Stimulated activated CD8-positive, alpha-beta memory T cell treated with anti-CD3 and anti-CD28 coated beads, Interleukin-15, amount 100 ng/mL, for 1 hour (primary cell): ENCODE data around the gene SURF2.
"Not testable (repeated sequence)": the region's sequence is repeated elsewhere in the genome, so short reads cannot be mapped to it uniquely, and the experiment has no call there.

Experiments used
- DNase-seq: peaks from one replicate; pipeline ENCODE4 v3.0.0-alpha.2; 2020; ENCODE audit warnings: low read depth

SURF2 gene

DNA sequence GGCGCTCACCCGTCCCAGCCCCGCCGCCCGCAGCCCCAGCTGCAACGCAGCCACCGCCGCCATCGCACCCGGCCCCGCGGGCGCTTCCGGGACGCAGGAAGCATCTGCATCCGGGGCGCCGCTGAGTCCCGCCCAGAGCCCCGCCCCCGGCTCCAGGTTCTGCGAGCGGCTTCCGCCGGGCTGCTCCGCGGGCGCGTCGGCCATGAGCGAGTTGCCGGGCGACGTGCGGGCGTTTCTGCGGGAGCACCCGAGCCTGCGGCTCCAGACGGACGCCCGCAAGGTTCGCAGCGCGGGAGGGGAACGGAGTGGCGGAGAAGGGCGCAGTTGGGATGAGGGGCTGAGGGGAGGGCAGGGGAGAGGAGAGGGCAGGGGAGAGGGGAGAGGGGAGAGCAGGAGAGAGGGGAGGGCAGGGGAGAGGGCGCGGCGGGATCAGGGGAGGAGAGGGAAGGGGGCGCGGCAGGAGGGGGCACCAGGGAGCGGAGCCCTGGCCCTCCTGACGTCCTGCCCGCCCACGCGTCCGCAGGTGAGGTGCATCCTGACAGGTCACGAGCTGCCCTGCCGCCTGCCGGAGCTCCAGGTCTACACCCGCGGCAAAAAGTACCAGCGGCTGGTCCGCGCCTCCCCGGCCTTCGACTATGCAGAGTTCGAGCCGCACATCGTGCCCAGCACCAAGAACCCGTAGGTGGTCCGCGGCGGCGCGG lies at the start of gene SURF2, which contains the start of gene SURF1:
TSS of gene SURF2 (plus strand) at position 160 of the 701 bp plus-strand sequence. CDS start at position 203, 43 bp downstream.
TSS of gene SURF1 (minus strand) at position 97 of the 701 bp plus-strand sequence. CDS start at position 63, 34 bp downstream.
- peak; percentile 75 for DNase-seq

DNA sequence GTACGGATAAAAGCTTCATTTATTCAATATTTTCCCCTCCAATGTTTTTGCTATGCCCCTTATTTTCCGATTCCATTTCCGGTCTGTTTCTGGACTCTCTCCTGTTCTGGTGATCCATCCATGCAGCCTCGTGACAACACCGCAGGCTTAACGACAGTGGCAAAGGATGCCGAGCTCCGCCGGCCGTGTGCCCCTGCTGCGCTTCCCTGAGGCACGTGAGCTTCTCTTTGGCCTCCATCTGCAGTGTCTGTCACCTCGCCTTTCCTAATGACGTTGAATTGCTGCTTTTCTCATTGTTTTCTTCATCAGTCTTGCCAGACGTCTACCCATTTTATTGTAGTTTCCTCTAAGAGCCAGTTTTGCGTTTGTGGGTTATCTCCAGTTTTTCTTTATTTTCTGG lies 49.0 kb upstream of the SURF2 start:
- DNase-seq = no peak

GRCh38 chr9:133309608-133310007 lies 46.7 kb upstream of the SURF2 start:
- no peak for DNase-seq

- no peak for DNase-seq
Observed at GRCh38 chr9:133315997-133316396, 40.4 kb upstream of the SURF2 start.

GRCh38 chr9:133317551-133317950 lies 38.8 kb upstream of the SURF2 start:
- DNase-seq = not testable (repeated sequence)

GRCh38 chr9:133320421-133320881 lies 35.9 kb upstream of the SURF2 start:
- DNase-seq = no peak

DNA sequence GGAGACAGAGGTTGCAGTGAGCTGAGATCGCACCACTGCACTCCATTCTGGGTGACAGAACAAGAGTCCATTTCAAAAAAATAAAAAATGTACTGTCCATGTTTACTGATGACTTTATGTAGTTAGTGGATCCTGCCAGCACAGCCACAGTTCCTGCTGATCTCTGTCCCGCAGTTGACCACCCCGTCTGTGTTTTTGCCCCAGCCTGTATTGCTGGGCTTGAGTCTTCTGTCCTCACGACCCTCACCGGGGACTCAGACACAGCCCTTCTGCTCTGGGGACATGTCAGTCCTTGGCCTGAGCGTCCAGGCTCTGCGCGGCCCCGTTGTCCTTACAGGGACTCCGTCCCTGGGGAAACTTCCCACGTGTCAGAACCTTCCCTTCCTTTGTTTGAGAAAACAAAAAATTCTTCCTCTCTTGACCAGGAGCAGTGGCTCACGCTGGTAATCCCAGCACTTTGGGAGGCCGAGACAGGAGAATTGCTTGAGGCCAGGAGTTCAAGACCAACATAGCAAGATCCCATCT lies 34.9 kb upstream of the SURF2 start:
- DNase-seq = no peak

GRCh38 chr9:133322701-133323100 lies 33.6 kb upstream of the SURF2 start:
- DNase-seq = no peak

- DNase-seq = no peak
Observed at GRCh38 chr9:133323211-133323610, 33.1 kb upstream of the SURF2 start.

DNA sequence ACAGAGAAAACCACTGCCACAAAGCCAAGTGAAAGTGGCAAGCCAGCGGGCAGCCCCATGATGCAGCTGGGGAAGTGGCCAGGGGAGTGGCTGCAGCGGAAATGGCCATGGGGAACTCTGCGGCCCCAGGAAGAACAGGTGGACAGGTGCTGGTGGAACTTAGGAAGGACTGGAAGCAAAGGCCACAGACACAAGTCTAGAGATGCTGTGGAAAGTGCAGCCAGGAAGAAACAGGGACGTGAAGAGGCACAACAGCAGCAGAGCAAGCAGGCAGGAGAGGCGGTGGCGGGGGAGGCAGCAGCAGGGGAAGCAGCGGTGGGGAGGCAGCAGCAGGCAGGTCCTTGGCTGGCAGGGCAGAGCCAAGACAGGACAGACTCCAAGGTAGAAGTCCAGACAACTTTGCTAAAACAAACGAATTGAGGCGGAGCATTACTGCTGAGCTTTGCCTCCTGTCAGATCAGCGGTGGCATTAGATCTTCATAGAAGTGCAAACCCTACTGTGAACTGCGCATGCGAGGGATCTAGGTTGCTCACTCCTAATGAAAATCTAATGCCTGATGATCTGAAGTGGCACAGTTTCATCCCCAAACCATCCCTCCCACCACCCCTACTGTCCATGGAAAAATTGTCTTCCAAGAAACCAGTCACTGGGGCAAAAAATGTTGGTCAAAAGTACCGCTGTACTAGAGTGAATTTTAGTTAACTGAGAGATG lies 32.2 kb upstream of the SURF2 start:
- no peak for DNase-seq

GRCh38 chr9:133327021-133327420 lies 29.3 kb upstream of the SURF2 start:
- not testable (repeated sequence) for DNase-seq

DNA sequence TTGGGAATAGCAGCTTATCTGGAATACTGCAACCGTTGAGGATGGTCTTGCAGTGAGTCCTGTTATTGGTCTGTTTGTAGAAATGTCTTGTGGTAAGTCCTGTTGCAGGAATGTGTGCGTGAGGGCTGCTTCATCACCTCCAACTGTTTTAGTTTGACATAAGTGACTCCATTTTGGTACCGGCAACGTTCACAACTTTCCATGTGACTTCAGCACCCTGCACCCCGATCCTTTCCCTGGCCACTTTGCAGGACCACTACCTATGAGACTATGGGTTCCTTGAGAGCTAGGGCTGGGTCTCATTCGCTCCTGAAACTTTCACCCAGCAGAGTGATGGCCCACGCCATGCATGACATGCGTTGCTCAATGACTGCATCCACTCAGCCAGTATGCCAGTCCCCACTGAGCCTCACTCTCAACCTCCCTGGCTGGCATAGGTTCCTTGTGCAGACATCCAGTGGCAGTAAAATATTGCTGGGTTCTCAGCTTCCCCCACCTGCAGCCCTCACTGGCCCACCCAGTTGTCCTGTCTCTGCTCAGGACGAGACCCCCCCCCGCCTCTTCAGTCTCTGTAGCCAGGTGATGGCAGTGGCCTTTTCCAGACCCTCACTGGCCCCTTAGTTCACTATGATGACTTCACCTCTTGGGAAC lies 28.4 kb upstream of the SURF2 start:
- DNase-seq = no peak

DNA sequence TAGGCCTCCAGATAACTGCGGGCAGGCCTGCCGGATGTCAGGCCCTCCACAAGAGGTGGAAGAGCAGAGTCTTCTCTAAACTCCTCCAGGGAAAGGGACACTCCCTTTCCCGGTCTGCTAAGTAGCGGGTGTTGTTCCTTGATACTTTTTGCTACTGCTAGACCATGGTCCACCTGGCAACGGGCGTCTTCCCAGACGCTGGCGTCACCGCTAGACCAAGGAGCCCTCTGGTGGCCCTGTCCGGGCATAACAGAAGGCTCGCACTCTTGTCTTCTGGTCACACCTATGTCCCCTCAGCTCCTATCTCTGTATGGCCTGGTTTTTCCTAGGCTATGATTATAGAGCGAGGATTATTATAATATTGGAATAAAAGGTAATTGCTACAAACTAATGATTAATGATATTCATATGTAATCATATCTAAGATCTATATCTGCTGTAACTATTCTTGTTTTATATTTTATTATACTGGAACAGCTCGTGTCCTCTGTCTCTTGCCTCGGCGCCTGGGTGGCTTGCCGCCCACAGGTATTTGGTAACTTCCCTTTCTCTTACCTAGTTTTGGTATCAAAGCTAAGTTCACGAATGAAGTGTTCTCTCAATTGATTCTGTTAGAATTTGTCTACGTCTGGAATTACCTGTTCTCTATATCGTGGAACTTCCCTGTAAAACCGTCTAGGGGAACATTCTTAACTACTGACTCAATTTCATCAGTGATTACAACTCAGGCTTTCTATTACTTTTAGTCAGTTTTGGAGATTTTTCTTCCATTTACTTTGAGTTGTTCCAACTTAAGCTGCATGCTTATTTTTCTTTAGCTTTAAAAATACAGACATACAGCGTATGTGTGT lies 26.8 kb upstream of the SURF2 start:
- not testable (repeated sequence) for DNase-seq

- DNase-seq = no peak
Observed at GRCh38 chr9:133331221-133331620, 25.1 kb upstream of the SURF2 start.

- DNase-seq = no peak
Observed at GRCh38 chr9:133331641-133332380, 24.5 kb upstream of the SURF2 start.

GRCh38 chr9:133332381-133332730 lies 24.0 kb upstream of the SURF2 start:
- DNase-seq = no peak

GRCh38 chr9:133333011-133333410 lies 23.3 kb upstream of the SURF2 start:
- DNase-seq = no peak

DNA sequence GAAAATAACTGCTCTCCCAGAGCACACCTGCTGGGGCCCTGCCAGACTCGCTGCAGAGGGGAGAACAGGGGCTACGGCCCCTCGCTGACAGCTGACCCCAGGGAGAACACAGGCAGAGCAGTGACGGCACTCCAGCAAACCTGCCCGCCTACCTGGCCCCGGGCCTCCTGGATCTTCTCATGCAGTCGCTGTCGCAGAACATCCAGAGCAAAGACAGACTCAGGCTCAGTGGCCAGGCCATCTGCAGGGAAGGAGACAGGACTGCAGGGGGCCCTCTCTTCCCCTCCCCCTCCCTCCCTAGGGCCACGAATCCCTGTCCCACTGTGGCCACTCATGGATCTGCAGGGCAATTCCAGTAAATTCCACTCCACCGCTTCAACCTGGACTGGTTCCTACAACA lies 22.8 kb upstream of the SURF2 start:
- no peak for DNase-seq

DNA sequence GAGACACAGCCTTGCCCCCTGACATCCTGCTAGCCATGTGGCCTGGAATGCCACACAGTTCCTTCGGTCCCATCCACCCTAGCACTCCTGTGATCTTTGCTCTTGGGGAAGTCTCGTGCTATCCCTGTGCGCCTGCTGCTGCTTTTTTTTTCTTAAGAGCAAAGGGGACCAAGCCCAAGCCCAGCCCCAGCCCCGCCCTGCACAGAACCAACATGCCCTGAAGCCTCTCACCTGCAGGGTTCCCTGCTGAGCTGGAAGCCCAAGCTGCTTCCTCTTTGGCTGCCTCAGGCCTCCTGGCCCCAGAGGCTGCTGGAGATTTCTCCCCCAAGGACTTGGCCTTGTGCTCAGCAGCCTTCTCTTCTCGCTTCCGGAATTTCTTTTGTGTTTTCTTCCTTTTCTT lies 22.2 kb upstream of the SURF2 start:
- DNase-seq = no peak

DNA sequence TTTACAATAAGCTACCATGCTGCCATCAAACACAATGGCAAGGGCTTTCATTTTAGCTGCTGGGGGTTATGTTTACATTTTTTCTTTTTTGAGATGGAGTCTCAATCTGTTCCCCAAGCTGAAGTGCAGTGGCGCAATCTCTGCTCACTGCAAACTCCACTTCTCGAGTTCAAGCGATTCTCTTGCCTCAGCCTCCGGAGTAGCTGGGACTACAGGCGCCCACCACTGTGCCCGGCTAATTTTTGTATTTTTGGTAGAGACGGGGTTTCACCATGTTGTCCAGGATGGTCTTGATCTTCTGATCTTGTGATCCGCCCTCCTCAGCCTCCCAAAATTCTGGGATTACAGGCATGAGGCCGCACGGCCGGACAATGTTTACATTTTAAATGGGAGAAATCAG lies 21.5 kb upstream of the SURF2 start:
- not testable (repeated sequence) for DNase-seq
